Astrocyte (in vitro differentiated cells and primary cell): ENCODE data around the gene PSMG4. TPM values are rescaled to one million over a fixed set of nuclear protein-coding genes. Genes with fewer than 3 reads are reported as not detected.

Source experiments
- DNase-seq: peaks from one replicate; pipeline ENCODE4 v3.0.0-alpha.2; 2010; ENCODE audit warnings: low read depth
- FAIRE-seq: peaks from 2 replicates; lab custom pipeline; 2011; peaks lifted over from hg19 to GRCh38; lab: Jason Lieb, UNC
- H2AFZ ChIP-seq: 2 replicates; pipeline ENCODE4 v1.6.0; 2012; ENCODE audit warnings: low read depth, low read length, inconsistent platforms
- H3K27ac ChIP-seq: 2 replicates; pipeline ENCODE4 v1.5.1; 2011; ENCODE audit warnings: low read depth, low read length, inconsistent platforms
- H3K27me3 ChIP-seq: 2 replicates; pipeline ENCODE4 v1.6.0; 2011; ENCODE audit warnings: low read length, inconsistent platforms; ENCODE audit not compliant: insufficient read depth
- H3K36me3 ChIP-seq: 2 replicates; pipeline ENCODE4 v1.5.1; 2011; ENCODE audit warnings: low read length, inconsistent platforms; ENCODE audit not compliant: insufficient read depth
- H3K4me1 ChIP-seq: 2 replicates; pipeline ENCODE4 v1.5.1; 2011; ENCODE audit warnings: low read length, inconsistent platforms; ENCODE audit not compliant: insufficient read depth
- H3K4me2 ChIP-seq: 2 replicates; pipeline ENCODE4 v1.6.0; 2012; ENCODE audit warnings: low read length, inconsistent platforms
- H3K4me3 ChIP-seq: 2 replicates; pipeline ENCODE4 v1.5.1; 2011; ENCODE audit warnings: low read depth, mild to moderate bottlenecking, low read length, inconsistent platforms; ENCODE audit not compliant: insufficient read depth
- H3K79me2 ChIP-seq: 2 replicates; pipeline ENCODE4 v1.6.0; 2012; ENCODE audit warnings: mild to moderate bottlenecking, low read length, inconsistent platforms; ENCODE audit not compliant: insufficient read depth
- H3K9ac ChIP-seq: 2 replicates; pipeline ENCODE4 v1.6.0; 2012; ENCODE audit warnings: mild to moderate bottlenecking, low read length, inconsistent platforms
- H3K9me3 ChIP-seq: 2 replicates; pipeline ENCODE4 v1.5.1; 2012; ENCODE audit warnings: low read depth, mild to moderate bottlenecking, low read length, inconsistent platforms; ENCODE audit not compliant: insufficient read depth
- H4K20me1 ChIP-seq: 2 replicates; pipeline ENCODE4 v1.6.0; 2012; ENCODE audit warnings: low read length, inconsistent platforms; ENCODE audit not compliant: insufficient read depth
- H3K27ac Mint-ChIP-seq: one replicate; pipeline ENCODE4 v1.8.0; 2021; ENCODE audit warnings: mild to moderate bottlenecking, mixed read lengths; ENCODE audit not compliant: unreplicated experiment
- H3K27me3 Mint-ChIP-seq: one replicate; pipeline ENCODE4 v1.8.0; 2021; ENCODE audit warnings: low read depth, mixed read lengths; ENCODE audit not compliant: unreplicated experiment
- H3K36me3 Mint-ChIP-seq: one replicate; pipeline ENCODE4 v1.8.0; 2021; ENCODE audit warnings: low read depth, mixed read lengths; ENCODE audit not compliant: unreplicated experiment
- H3K4me1 Mint-ChIP-seq: one replicate; pipeline ENCODE4 v1.8.0; 2021; ENCODE audit warnings: low read depth, mixed read lengths; ENCODE audit not compliant: unreplicated experiment
- H3K4me3 Mint-ChIP-seq: one replicate; pipeline ENCODE4 v1.8.0; 2021; ENCODE audit warnings: mild to moderate bottlenecking, moderate library complexity, mixed read lengths; ENCODE audit not compliant: unreplicated experiment
- H3K9me3 Mint-ChIP-seq: one replicate; pipeline ENCODE4 v1.8.0; 2021; ENCODE audit warnings: mild to moderate bottlenecking, mixed read lengths; ENCODE audit not compliant: unreplicated experiment
- CTCF ChIP-seq: IDR thresholded peaks from 2 replicates; pipeline ENCODE4 v1.5.1; 2011; ENCODE audit warnings: low read depth, mild to moderate bottlenecking, inconsistent platforms, low read length, moderate library complexity; ENCODE audit not compliant: insufficient read depth
- EZH2 ChIP-seq: IDR thresholded peaks from 2 replicates; pipeline ENCODE4 v1.6.1; 2012; ENCODE audit warnings: mild to moderate bottlenecking, low read length, inconsistent platforms; ENCODE audit not compliant: insufficient read depth
- total RNA-seq: library from RNA; stranded (reverse); gene quantifications from 2 replicates; pipeline ENCODE4 v1.2.1, GENCODE V29; 2021

Gene PSMG4
- total RNA-seq, 1 donor from 2014 or later: 23.4 TPM

GRCh38 chr6:3280091-3280490 is 21.3 kb downstream of the PSMG4 start:
- H3K4me1 Mint-ChIP-seq: peaks cover 16% of the 10 kb centered on the region
- no peaks in the 10 kb centered on the region for H3K9me3 ChIP-seq
- no peak for FAIRE-seq
- no peak overlapping the region for H3K9ac ChIP-seq
- no peaks in the 10 kb centered on the region for H3K9me3 Mint-ChIP-seq
- TF ChIP-seq EZH2: no peak
- TF ChIP-seq CTCF: no peak
- no peaks in the 10 kb centered on the region for H3K27me3 Mint-ChIP-seq
- DNase-seq: no peak
- H3K4me2 ChIP-seq: no peak overlapping the region
- no peaks in the 10 kb centered on the region for H3K36me3 ChIP-seq
- no peak overlapping the region for H3K4me3 Mint-ChIP-seq
- H3K79me2 ChIP-seq: no peaks in the 10 kb centered on the region
- peaks cover 7% of the 10 kb centered on the region for H3K36me3 Mint-ChIP-seq
- no peaks in the 10 kb centered on the region for H4K20me1 ChIP-seq
- H3K4me1 ChIP-seq: peaks cover 24% of the 10 kb centered on the region
- no peak overlapping the region for H3K27ac Mint-ChIP-seq
- H3K4me3 ChIP-seq: no peak overlapping the region
- no peak overlapping the region for H3K27ac ChIP-seq
- H2AFZ ChIP-seq: no peak overlapping the region
- H3K27me3 ChIP-seq: peaks cover 2% of the 10 kb centered on the region

GRCh38 chr6:3280866-3281465 is 22.2 kb downstream of the PSMG4 start:
- Histone ChIP-seq H3K4me3 (no peak overlapping the region), H4K20me1 (no peaks in the 10 kb centered on the region), H3K4me1 (peaks cover 24% of the 10 kb centered on the region), H3K4me2 (peak overlapping the region; percentile 73), H2AFZ (no peak overlapping the region), H3K36me3 (no peaks in the 10 kb centered on the region), H3K79me2 (no peaks in the 10 kb centered on the region), H3K27me3 (peaks cover 4% of the 10 kb centered on the region), H3K27ac (peak overlapping the region; percentile 84), H3K9ac (peak overlapping the region; percentile 64), H3K9me3 (no peaks in the 10 kb centered on the region)
- Mint-ChIP-seq H3K4me3 (peak overlapping the region; percentile 65), H3K27ac (peak overlapping the region; percentile 26), H3K9me3 (no peaks in the 10 kb centered on the region), H3K27me3 (no peaks in the 10 kb centered on the region), H3K36me3 (peaks cover 7% of the 10 kb centered on the region), H3K4me1 (peaks cover 16% of the 10 kb centered on the region)
- no peak for FAIRE-seq
- DNase-seq: peak; percentile 40
- TF ChIP-seq CTCF (no peak), EZH2 (no peak)
